MM.1S (cell line): Measurements from ENCODE around the gene OR6K3.
A peak's percentile ranks its signal among the peaks of the same experiment; 100 is the strongest.

Experiments
- DNase-seq: peaks from one replicate; pipeline ENCODE4 v3.0.0-alpha.2; 2015
- H2AFZ ChIP-seq: fragments of 300-600 bp; sonication (generic); 2 replicates; pipeline ENCODE4 v1.6.0; 2016; ENCODE audit warnings: antibody characterized with exemption, low read length
- H3F3A ChIP-seq: fragments of 300-600 bp; sonication (generic); 2 replicates; pipeline ENCODE4 v1.6.1; 2016; ENCODE audit warnings: mild to moderate bottlenecking, antibody characterized with exemption, low read length, moderate library complexity, mixed read lengths; ENCODE audit not compliant: insufficient read depth
- H3K27ac ChIP-seq: fragments of 300-600 bp; sonication (generic); 2 replicates; pipeline ENCODE4 v1.5.1; 2016; ENCODE audit warnings: mild to moderate bottlenecking, low read length
- H3K27me3 ChIP-seq: fragments of 300-600 bp; sonication (generic); replicated peaks from 2 replicates; pipeline ENCODE4 v1.6.0; 2016; ENCODE audit warnings: low read length; ENCODE audit not compliant: insufficient read depth
- H3K36me3 ChIP-seq: fragments of 300-600 bp; sonication (generic); replicated peaks from 2 replicates; pipeline ENCODE4 v1.6.1; 2016; ENCODE audit warnings: mild to moderate bottlenecking, low read length, mixed read lengths; ENCODE audit not compliant: insufficient read depth
- H3K4me1 ChIP-seq: fragments of 300-600 bp; sonication (generic); 2 replicates; pipeline ENCODE4 v1.6.1; 2016; ENCODE audit warnings: low read length, mixed read lengths
- H3K4me2 ChIP-seq: fragments of 300-600 bp; sonication (generic); 2 replicates; pipeline ENCODE4 v1.6.0; 2016; ENCODE audit warnings: low read depth, low read length
- H3K4me3 ChIP-seq: fragments of 300-600 bp; sonication (generic); 2 replicates; pipeline ENCODE4 v1.5.1; 2016; ENCODE audit warnings: low read length, mixed read lengths
- H3K79me2 ChIP-seq: fragments of 300-600 bp; sonication (generic); 2 replicates; pipeline ENCODE4 v1.6.1; 2016; ENCODE audit warnings: mixed run types, low read length, mixed read lengths
- H3K9ac ChIP-seq: fragments of 300-600 bp; sonication (generic); 2 replicates; pipeline ENCODE4 v1.6.1; 2016; ENCODE audit warnings: low read length, mixed read lengths
- H3K9me2 ChIP-seq: fragments of 300-600 bp; sonication (generic); replicated peaks from 2 replicates; pipeline ENCODE4 v1.6.1; 2016; ENCODE audit warnings: mild to moderate bottlenecking, low read length, mixed read lengths; ENCODE audit not compliant: insufficient read depth
- H3K9me3 ChIP-seq: fragments of 300-600 bp; sonication (generic); replicated peaks from 2 replicates; pipeline ENCODE4 v1.6.1; 2016; ENCODE audit warnings: mild to moderate bottlenecking, low read length, mixed read lengths; ENCODE audit not compliant: insufficient read depth
- H4K20me1 ChIP-seq: fragments of 300-600 bp; sonication (generic); 2 replicates; pipeline ENCODE4 v1.6.1; 2016; ENCODE audit warnings: mild to moderate bottlenecking, low read length, moderate library complexity, mixed read lengths; ENCODE audit not compliant: insufficient read depth
- EZH2 ChIP-seq: fragments of 300-600 bp; sonication (generic); optimal IDR thresholded peaks from 2 replicates; pipeline ENCODE3; 2017; ENCODE audit warnings: low read depth, mild to moderate bottlenecking, antibody characterized with exemption, low read length, mixed read lengths
- EZH2phosphoT487 ChIP-seq: fragments of 300-600 bp; sonication (generic); IDR thresholded peaks from 2 replicates; pipeline ENCODE4 v1.6.1; 2018; ENCODE audit warnings: antibody characterized with exemption, low read length
- TF ChIP-seq, protein P1 (sequence below): fragments of 300-600 bp; sonication (generic); IDR thresholded peaks from 2 replicates; pipeline ENCODE4 v1.5.1; 2016; ENCODE audit warnings: antibody characterized with exemption, low read length, mixed read lengths

The OR6K3 gene

GRCh38 chr1:158681606-158682005 is 38.9 kb downstream of the OR6K3 start:
- Histone ChIP-seq H3K4me2 (no peak overlapping the region), H4K20me1 (no peaks in the 10 kb centered on the region), H3K36me3 (no peaks in the 10 kb centered on the region), H3K9ac (no peak overlapping the region), H3K27ac (no peak overlapping the region), H3K79me2 (no peaks in the 10 kb centered on the region), H3K27me3 (no peaks in the 10 kb centered on the region), H2AFZ (no peak overlapping the region), H3K4me3 (no peak overlapping the region), H3K9me2 (no peaks in the 10 kb centered on the region), H3K9me3 (no peaks in the 10 kb centered on the region), H3F3A (no peaks in the 10 kb centered on the region), H3K4me1 (peaks cover 8% of the 10 kb centered on the region)
- no peak for TF ChIP-seq EZH2phosphoT487
- TF ChIP-seq, protein P1, sequence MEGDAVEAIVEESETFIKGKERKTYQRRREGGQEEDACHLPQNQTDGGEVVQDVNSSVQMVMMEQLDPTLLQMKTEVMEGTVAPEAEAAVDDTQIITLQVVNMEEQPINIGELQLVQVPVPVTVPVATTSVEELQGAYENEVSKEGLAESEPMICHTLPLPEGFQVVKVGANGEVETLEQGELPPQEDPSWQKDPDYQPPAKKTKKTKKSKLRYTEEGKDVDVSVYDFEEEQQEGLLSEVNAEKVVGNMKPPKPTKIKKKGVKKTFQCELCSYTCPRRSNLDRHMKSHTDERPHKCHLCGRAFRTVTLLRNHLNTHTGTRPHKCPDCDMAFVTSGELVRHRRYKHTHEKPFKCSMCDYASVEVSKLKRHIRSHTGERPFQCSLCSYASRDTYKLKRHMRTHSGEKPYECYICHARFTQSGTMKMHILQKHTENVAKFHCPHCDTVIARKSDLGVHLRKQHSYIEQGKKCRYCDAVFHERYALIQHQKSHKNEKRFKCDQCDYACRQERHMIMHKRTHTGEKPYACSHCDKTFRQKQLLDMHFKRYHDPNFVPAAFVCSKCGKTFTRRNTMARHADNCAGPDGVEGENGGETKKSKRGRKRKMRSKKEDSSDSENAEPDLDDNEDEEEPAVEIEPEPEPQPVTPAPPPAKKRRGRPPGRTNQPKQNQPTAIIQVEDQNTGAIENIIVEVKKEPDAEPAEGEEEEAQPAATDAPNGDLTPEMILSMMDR, result no peak
- TF ChIP-seq EZH2, result no peak
- no peak for DNase-seq

DNA sequence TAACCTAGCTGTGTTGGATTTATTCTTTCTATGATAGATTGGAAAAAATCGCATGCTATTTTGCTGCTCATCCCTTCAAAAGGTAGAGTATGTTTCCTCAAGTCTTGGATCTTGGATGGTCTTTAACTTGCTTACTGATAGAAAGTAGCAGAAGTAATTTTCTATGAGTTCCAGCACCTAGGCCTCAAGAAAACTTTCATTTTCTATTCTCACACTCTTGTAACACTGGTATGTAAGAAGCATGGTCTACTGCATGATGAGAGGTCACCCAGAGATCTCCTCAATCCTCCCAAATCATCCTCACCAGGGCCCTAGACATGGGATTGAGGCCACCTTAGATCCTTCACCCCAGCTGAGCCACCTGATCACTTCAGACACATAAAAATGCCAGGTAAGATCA is 41.2 kb downstream of the OR6K3 start:
- no peak for TF ChIP-seq EZH2phosphoT487
- no peak for TF ChIP-seq EZH2
- TF ChIP-seq, protein P1, result no peak
- Histone ChIP-seq H3K79me2 (no peaks in the 10 kb centered on the region), H3K4me2 (no peak overlapping the region), H3F3A (no peaks in the 10 kb centered on the region), H3K9me3 (no peaks in the 10 kb centered on the region), H3K27me3 (no peaks in the 10 kb centered on the region), H3K27ac (no peak overlapping the region), H2AFZ (no peak overlapping the region), H4K20me1 (no peaks in the 10 kb centered on the region), H3K9me2 (no peaks in the 10 kb centered on the region), H3K4me3 (no peak overlapping the region), H3K36me3 (no peaks in the 10 kb centered on the region), H3K9ac (no peak overlapping the region), H3K4me1 (peaks cover 8% of the 10 kb centered on the region)
- peak; percentile 52 for DNase-seq

DNA sequence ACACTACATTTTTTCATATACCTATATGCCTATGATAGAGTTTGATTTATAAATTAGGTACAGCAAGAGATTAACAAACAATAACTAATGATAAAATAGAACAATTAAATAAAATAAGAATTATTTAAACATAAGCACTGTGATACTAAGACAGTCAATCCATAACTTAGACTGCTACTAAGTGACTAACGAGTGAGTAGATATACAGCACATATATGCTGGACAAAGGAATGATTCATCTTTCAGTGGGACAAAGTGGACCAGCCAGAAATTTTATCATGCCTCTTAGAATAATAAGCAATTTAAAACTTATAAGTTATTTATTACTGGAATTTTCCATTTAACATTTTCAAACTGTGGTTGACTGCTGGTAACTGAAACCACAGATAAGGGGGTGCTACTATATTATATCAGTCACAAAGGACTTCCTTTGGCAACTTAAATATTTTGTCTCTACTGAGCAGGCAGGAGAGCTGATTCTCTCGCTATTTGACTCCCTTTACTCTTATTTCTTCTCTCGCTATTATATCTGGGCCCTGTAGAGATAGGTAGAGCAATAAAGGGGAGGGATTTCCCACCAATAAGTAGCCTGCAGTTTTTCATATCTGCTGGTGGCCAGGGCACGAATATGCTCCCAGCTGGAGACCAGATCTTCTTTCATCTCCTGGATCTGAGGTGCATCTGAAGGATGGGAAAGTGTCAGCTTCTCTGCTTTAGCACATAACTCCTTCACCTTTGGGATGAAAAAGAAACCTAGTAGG is 44.8 kb downstream of the OR6K3 start:
- TF ChIP-seq EZH2phosphoT487 (no peak), EZH2 (no peak)
- TF ChIP-seq, protein P1, result no peak
- Histone ChIP-seq H3K36me3 (no peaks in the 10 kb centered on the region), H4K20me1 (no peaks in the 10 kb centered on the region)

More for the DNA sequence above, 44.8 kb downstream of the OR6K3 start:
- H2AFZ ChIP-seq, result no peak overlapping the region
- H3K79me2 ChIP-seq, result no peaks in the 10 kb centered on the region
- no peaks in the 10 kb centered on the region for H3K9me3 ChIP-seq
- no peak overlapping the region for H3K4me2 ChIP-seq
- H3F3A ChIP-seq, result no peaks in the 10 kb centered on the region
- H3K9me2 ChIP-seq, result no peaks in the 10 kb centered on the region
- peaks cover 8% of the 10 kb centered on the region for H3K4me1 ChIP-seq
- no peak overlapping the region for H3K4me3 ChIP-seq
- no peak overlapping the region for H3K27ac ChIP-seq
- H3K27me3 ChIP-seq, result no peaks in the 10 kb centered on the region
- H3K9ac ChIP-seq, result no peak overlapping the region
- no peak for DNase-seq
